SHP77 (cell line): ENCODE measurements around the gene LHFPL6.

ENCODE experiments used
- DNase-seq, 2 experiments: peaks; one replicate each; lab custom pipeline; 2025; lab: John Stamatoyannopoulos, UW

Gene LHFPL6

GRCh38 chr13:39298951-39299350 is 304.0 kb downstream of the LHFPL6 start:
- DNase-seq = no peak

- DNase-seq = no peak
Observed at GRCh38 chr13:39297664-39298171, 305.3 kb downstream of the LHFPL6 start.

- DNase-seq = no peak
Observed at GRCh38 chr13:39297023-39297422, 306.0 kb downstream of the LHFPL6 start.

- no peak for DNase-seq
Observed at GRCh38 chr13:39296193-39296592, 306.8 kb downstream of the LHFPL6 start.
